Endothelial cell of umbilical vein (primary cell): ENCODE measurements around the gene GRM8. TPM values are rescaled to one million over a fixed set of nuclear protein-coding genes. Genes with fewer than 3 reads are reported as not detected.

Experiments used
- BruUV-seq: library from RNA; stranded (reverse); fragments of 400-500 nt; replicated peaks from 2 replicates; lab custom pipeline; 2021; lab: Mats Ljungman, UMichigan
- CTCF ChIA-PET: fragments of 300-600, 350-600 bp; sonication (Branson Sonifier 250); formaldehyde crosslinking; loops from one replicate; lab custom pipeline; 2021; ENCODE audit warnings: antibody characterized with exemption, inconsistent platforms; lab: Charles Lee
- POLR2A ChIA-PET: fragments of 300-600, 350-600 bp; sonication (Branson Sonifier 250); formaldehyde crosslinking; loops from one replicate; lab custom pipeline; 2021; ENCODE audit warnings: antibody characterized with exemption, inconsistent platforms; lab: Charles Lee
- DNase-seq: peaks from one replicate; pipeline ENCODE4 v3.0.0-alpha.2; 2011; ENCODE audit warnings: low read depth, low spot score
- FAIRE-seq: peaks from 2 replicates; lab custom pipeline; 2011; peaks lifted over from hg19 to GRCh38; lab: Jason Lieb, UNC
- H2AFZ ChIP-seq: 2 replicates; pipeline ENCODE4 v1.6.0; 2012; ENCODE audit warnings: low read depth, low read length, control low read depth, inconsistent platforms
- H3K27ac ChIP-seq: 2 replicates; pipeline ENCODE4 v1.5.1; 2011; ENCODE audit warnings: low read depth, mild to moderate bottlenecking, control low read depth, low read length, moderate library complexity; ENCODE audit not compliant: insufficient read depth
- H3K27me3 ChIP-seq, 2 experiments: 2 replicates each; pipeline versions ENCODE4 v1.6.0 to v1.6.1; 2011; ENCODE audit warnings: low read length in 2 of 2, mixed read lengths in 1 of 2; ENCODE audit not compliant: control insufficient read depth in 2 of 2, insufficient read depth in 2 of 2
- H3K36me3 ChIP-seq, 2 experiments: 2 replicates in 1 of 2; 3 replicates in 1 of 2; pipeline ENCODE4 v1.5.1; 2011; ENCODE audit warnings: low read length in 2 of 2, mild to moderate bottlenecking in 1 of 2, moderate library complexity in 1 of 2; ENCODE audit not compliant: control insufficient read depth in 2 of 2, insufficient read depth in 2 of 2; ENCODE audit errors: extremely low read depth in 1 of 2
- H3K4me1 ChIP-seq: 3 replicates; pipeline ENCODE4 v1.5.1; 2011; ENCODE audit warnings: mild to moderate bottlenecking, low read length; ENCODE audit not compliant: control insufficient read depth, insufficient read depth; ENCODE audit errors: extremely low read depth
- H3K4me2 ChIP-seq: 2 replicates; pipeline ENCODE4 v1.6.1; 2011; ENCODE audit warnings: low read length, control low read depth, mixed read lengths; ENCODE audit not compliant: insufficient read depth
- H3K4me3 ChIP-seq, 3 experiments: fragments of 200-600 bp in 1 of 3; sonication (generic), shearing (Covaris generic) in 1 of 3; replicated peaks in 1 of 3; 2 replicates each; pipeline ENCODE4 v1.5.1; 2011 to 2016; ENCODE audit warnings: control low read depth in 3 of 3, low read length in 3 of 3, mild to moderate bottlenecking in 2 of 3, inconsistent platforms in 1 of 3, low read depth in 1 of 3, moderate library complexity in 1 of 3; ENCODE audit not compliant: insufficient read depth in 1 of 3
- H3K79me2 ChIP-seq: 2 replicates; pipeline ENCODE4 v1.6.0; 2012; ENCODE audit warnings: low read length, inconsistent platforms; ENCODE audit not compliant: control insufficient read depth, insufficient read depth
- H3K9ac ChIP-seq: replicated peaks from 2 replicates; pipeline ENCODE3; 2011; ENCODE audit warnings: low read length, control low read depth; ENCODE audit not compliant: insufficient read depth; ENCODE audit errors: extremely low read depth
- H3K9me1 ChIP-seq: replicated peaks from 3 replicates; pipeline ENCODE4 v1.6.0; 2011; ENCODE audit warnings: mild to moderate bottlenecking, low read length; ENCODE audit not compliant: control insufficient read depth, insufficient read depth; ENCODE audit errors: extremely low read depth
- H3K9me3 ChIP-seq: replicated peaks from 2 replicates; pipeline ENCODE4 v1.5.1; 2012; ENCODE audit warnings: low read length, inconsistent platforms; ENCODE audit not compliant: control insufficient read depth, insufficient read depth
- H4K20me1 ChIP-seq: replicated peaks from 2 replicates; pipeline ENCODE3; 2011; ENCODE audit warnings: mild to moderate bottlenecking, low read length; ENCODE audit not compliant: control insufficient read depth, insufficient read depth; ENCODE audit errors: extremely low read depth
- CTCF ChIP-seq, 2 donors: IDR thresholded peaks; 1 replicate in 1 of 2; 2 replicates in 1 of 2; pipeline ENCODE4 v1.5.1; 2011; ENCODE audit warnings: low read length in 2 of 2, mild to moderate bottlenecking in 2 of 2, moderate library complexity in 2 of 2, control low read depth in 1 of 2, inconsistent platforms in 1 of 2, low read depth in 1 of 2; ENCODE audit not compliant: insufficient read depth in 1 of 2; ENCODE audit errors: extremely low read depth in 1 of 2
- EZH2 ChIP-seq: IDR thresholded peaks from 2 replicates; pipeline ENCODE4 v1.6.1; 2012; ENCODE audit warnings: borderline replicate concordance, low read depth, mild to moderate bottlenecking, moderate library complexity, low read length, inconsistent platforms; ENCODE audit not compliant: severe bottlenecking
- FOS ChIP-seq: IDR thresholded peaks from 2 replicates; pipeline ENCODE4 v1.6.1; 2011; ENCODE audit warnings: mild to moderate bottlenecking, low read length, moderate library complexity, borderline replicate concordance; ENCODE audit not compliant: insufficient read depth
- GATA2 ChIP-seq: IDR thresholded peaks from 2 replicates; pipeline ENCODE4 v1.7.0; 2011; ENCODE audit warnings: low read depth, mild to moderate bottlenecking, moderate library complexity, mixed read lengths, low read length; ENCODE audit not compliant: insufficient read length, insufficient read depth
- JUN ChIP-seq: IDR thresholded peaks from 2 replicates; pipeline ENCODE4 v1.6.1; 2011; ENCODE audit warnings: borderline replicate concordance, low read depth; ENCODE audit not compliant: insufficient read length, insufficient read depth
- MYC ChIP-seq: IDR thresholded peaks from one replicate; pipeline ENCODE4 v1.6.1; 2011; ENCODE audit warnings: mild to moderate bottlenecking, low read depth, low read length
- POLR2A ChIP-seq: IDR thresholded peaks from 2 replicates; pipeline ENCODE4 v1.6.1; 2012; ENCODE audit warnings: low read depth, mild to moderate bottlenecking, control low read depth, low read length
- POLR2AphosphoS5 ChIP-seq: IDR thresholded peaks from 2 replicates; pipeline ENCODE4 v1.6.1; 2012; ENCODE audit warnings: low read depth, mild to moderate bottlenecking, control low read depth, low read length, moderate library complexity; ENCODE audit not compliant: insufficient read depth
- dilution Hi-C: fragments of 300-500 bp; cut with MboI; formaldehyde crosslinking; loops from one replicate; pipeline ENCODE4 v1.15.0; 2019; ENCODE audit warnings: low sequenced_read_pairs; ENCODE audit not compliant: extremely low pct_ligation_motif_present
- intact Hi-C: fragments of 100-400 bp; cut with micrococcal nuclease; formaldehyde crosslinking; loops from one replicate; pipeline ENCODE4 v1.10.0; 2022
- polyA plus RNA-seq, 4 experiments: library from polyadenylated mRNA; depleted of rRNA in 3 of 4; stranded (reverse) in 3 of 4; unstranded in 1 of 4; fragments of >200 nt; gene quantifications; 2 replicates each; pipeline versions ENCODE4 v1.2.1 to v1.2.3, GENCODE V29; 2011 to 2012; ENCODE audit warnings: missing spikeins in 1 of 4
- total RNA-seq: library from RNA; stranded (reverse); gene quantifications from 2 replicates; pipeline ENCODE4 v1.2.3, GENCODE V29; 2021
- TF ChIP-seq, protein P1 (sequence below): IDR thresholded peaks from 2 replicates; pipeline ENCODE4 v1.6.1; 2011; ENCODE audit not compliant: insufficient read depth, insufficient read length

GRM8 gene
- total and polyA plus RNA-seq, 2 donors (not counting 3 experiments of a cell fraction or from before 2014, with no cell fraction given) = not detected

DNA sequence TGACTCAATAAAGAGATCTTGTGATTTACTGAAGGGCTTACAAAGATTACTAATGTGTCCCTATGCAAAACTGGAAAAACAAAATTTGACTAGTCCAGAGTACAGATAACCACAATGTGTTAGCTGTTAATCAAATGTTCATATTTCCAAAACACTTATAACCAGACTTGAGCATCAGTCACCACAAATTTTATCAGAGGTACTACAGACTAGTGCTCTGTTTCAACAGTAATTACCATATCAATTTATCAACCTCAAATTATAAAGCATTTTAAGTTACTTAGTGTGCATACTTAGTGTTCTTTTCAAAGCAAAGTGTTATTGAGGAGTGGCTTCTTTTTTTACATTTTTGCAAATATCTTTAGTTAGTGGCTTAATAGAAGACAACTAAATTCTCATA, 765.9 kb downstream of the GRM8 start:
- Histone ChIP-seq H3K9me1 (no peaks in the 10 kb centered on the region), H2AFZ (no peak overlapping the region), H4K20me1 (no peaks in the 10 kb centered on the region), H3K4me1 (no peaks in the 10 kb centered on the region), H3K9ac (no peak overlapping the region), H3K27me3 (no peaks in the 10 kb centered on the region), H3K36me3 (no peaks in the 10 kb centered on the region), H3K27ac (no peak overlapping the region), H3K4me2 (no peak overlapping the region), H3K79me2 (no peaks in the 10 kb centered on the region), H3K4me3 (no peak overlapping the region), H3K9me3 (no peaks in the 10 kb centered on the region)
- no TSS peak for BruUV-seq
- FAIRE-seq (no peak), DNase-seq (no peak)
- ChIA-PET POLR2A (no interaction called here), CTCF (no interaction called here)
- TF ChIP-seq CTCF (IDR thresholded peaks at IDR 0.05; ENCODE audit: extremely low read depth in 1 of 2, insufficient read depth in 1 of 2, low read depth in 1 of 2, low read length in 2 of 2) (no peak), GATA2 (no peak), POLR2A (no peak), FOS (no peak), EZH2 (no peak)
- TF ChIP-seq, protein P1, sequence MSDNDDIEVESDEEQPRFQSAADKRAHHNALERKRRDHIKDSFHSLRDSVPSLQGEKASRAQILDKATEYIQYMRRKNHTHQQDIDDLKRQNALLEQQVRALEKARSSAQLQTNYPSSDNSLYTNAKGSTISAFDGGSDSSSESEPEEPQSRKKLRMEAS = no peak
- dilution Hi-C loops (no loop called here), intact Hi-C loops (no loop called here)

- DNase-seq = no peak
- H3K27ac ChIP-seq = no peak overlapping the region
- no peak overlapping the region for H2AFZ ChIP-seq
- CTCF ChIA-PET = no interaction called here
- no peaks in the 10 kb centered on the region for H3K9me3 ChIP-seq
- dilution Hi-C loops = no loop called here
- no peaks in the 10 kb centered on the region for H3K27me3 ChIP-seq
- no peaks in the 10 kb centered on the region for H3K4me1 ChIP-seq
- H3K9me1 ChIP-seq = no peaks in the 10 kb centered on the region
- BruUV-seq = no TSS peak
- no peak overlapping the region for H3K4me2 ChIP-seq
- H4K20me1 ChIP-seq = no peaks in the 10 kb centered on the region
- TF ChIP-seq GATA2 (no peak), FOS (no peak), JUN (no peak), EZH2 (no peak), POLR2AphosphoS5 (no peak), CTCF (IDR thresholded peaks at IDR 0.05; ENCODE audit: extremely low read depth in 1 of 2, insufficient read depth in 1 of 2, low read depth in 1 of 2, low read length in 2 of 2) (no peak), POLR2A (no peak), MYC (no peak)
- TF ChIP-seq, protein P1 = no peak
- POLR2A ChIA-PET = no interaction called here
- intact Hi-C loops = no loop called here
- H3K4me3 ChIP-seq = no peak overlapping the region
- no peak overlapping the region for H3K9ac ChIP-seq
- H3K79me2 ChIP-seq = no peaks in the 10 kb centered on the region
- no peak for FAIRE-seq
- H3K36me3 ChIP-seq = no peaks in the 10 kb centered on the region
Measured at GRCh38 chr7:126485791-126486190, 767.0 kb downstream of the GRM8 start.
